GM12801 (cell line): ENCODE data around the gene INPP4B.

Experiments used
- TF ChIP-seq, protein P1 (sequence below): IDR thresholded peaks from one replicate; pipeline ENCODE4 v1.5.1; 2011; ENCODE audit warnings: control low read depth; ENCODE audit not compliant: insufficient read length; ENCODE audit errors: extremely low read depth

The INPP4B gene

GRCh38 chr4:142120921-142121320 lies 725.2 kb downstream of the INPP4B start:
- TF ChIP-seq, protein P1, sequence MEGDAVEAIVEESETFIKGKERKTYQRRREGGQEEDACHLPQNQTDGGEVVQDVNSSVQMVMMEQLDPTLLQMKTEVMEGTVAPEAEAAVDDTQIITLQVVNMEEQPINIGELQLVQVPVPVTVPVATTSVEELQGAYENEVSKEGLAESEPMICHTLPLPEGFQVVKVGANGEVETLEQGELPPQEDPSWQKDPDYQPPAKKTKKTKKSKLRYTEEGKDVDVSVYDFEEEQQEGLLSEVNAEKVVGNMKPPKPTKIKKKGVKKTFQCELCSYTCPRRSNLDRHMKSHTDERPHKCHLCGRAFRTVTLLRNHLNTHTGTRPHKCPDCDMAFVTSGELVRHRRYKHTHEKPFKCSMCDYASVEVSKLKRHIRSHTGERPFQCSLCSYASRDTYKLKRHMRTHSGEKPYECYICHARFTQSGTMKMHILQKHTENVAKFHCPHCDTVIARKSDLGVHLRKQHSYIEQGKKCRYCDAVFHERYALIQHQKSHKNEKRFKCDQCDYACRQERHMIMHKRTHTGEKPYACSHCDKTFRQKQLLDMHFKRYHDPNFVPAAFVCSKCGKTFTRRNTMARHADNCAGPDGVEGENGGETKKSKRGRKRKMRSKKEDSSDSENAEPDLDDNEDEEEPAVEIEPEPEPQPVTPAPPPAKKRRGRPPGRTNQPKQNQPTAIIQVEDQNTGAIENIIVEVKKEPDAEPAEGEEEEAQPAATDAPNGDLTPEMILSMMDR = no peak

DNA sequence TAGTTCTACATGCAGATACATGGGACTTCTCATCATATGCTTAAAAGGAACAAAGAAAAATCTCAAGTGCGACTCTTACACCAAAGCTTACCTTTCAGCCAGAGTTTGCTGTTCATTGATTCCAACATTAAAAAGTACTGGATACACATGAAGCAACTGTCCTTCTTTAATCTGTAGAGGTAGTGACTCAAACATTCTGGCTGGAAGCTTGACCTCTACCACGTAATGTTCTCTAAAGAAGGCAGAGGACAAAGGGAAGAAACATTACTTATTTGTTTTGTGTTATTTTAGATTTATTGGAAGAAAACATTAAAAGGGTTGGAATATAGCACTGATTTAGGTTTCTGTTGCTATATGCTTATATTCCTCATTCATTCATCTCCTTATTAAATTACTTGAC lies 733.6 kb downstream of the INPP4B start:
- TF ChIP-seq, protein P1 = no peak

GRCh38 chr4:142110136-142110535 lies 736.0 kb downstream of the INPP4B start:
- TF ChIP-seq, protein P1 = no peak

- TF ChIP-seq, protein P1 = no peak
Observed at GRCh38 chr4:142104041-142104440, 742.1 kb downstream of the INPP4B start.

GRCh38 chr4:142101401-142101800 lies 744.7 kb downstream of the INPP4B start:
- TF ChIP-seq, protein P1 = no peak

DNA sequence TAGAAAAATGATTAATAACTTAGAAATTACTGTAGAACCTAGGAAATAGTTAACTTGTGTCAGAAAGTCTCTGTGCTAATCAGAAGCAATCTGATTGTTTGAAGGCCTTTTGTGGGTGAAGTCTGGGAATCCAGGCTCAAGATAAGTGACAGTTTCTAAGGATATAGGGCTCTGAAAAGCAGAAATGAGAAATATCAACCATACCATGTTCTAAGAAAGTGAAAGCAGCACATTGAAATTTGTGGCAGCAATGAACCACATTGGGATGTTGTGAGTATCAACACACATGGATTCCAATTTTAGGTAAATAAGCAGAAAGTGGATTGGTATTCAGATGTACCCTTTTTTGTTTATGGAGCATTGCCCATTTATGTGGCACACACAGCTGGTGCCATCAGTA lies 745.2 kb downstream of the INPP4B start:
- TF ChIP-seq, protein P1 = no peak

- TF ChIP-seq, protein P1 = no peak
Observed at GRCh38 chr4:142098900-142099545, 747.1 kb downstream of the INPP4B start.
